Liver (tissue), 9 donors: Measurements from ENCODE around the gene GIMAP4. TPM values are rescaled to one million over a fixed set of nuclear protein-coding genes. Genes with fewer than 3 reads are reported as not detected.
"Not testable (repeated sequence)": the region's sequence is repeated elsewhere in the genome, so short reads cannot be mapped to it uniquely, and the experiment has no call there.

Experiments
- DNase-seq: peaks from one replicate; pipeline ENCODE4 v3.0.0-alpha.2; 2017; ENCODE audit warnings: low spot score
- H3K27ac ChIP-seq, 2 donors: one replicate each; pipeline ENCODE4 v1.7.0; 2013; ENCODE audit warnings: inconsistent platforms in 2 of 2, low read length in 2 of 2, control low read depth in 1 of 2, low read depth in 1 of 2, mild to moderate bottlenecking in 1 of 2
- H3K27me3 ChIP-seq, 4 donors: one replicate each; pipeline versions ENCODE4 v1.6.1 to v1.7.0; 2013; ENCODE audit warnings: low read length in 3 of 4, inconsistent platforms in 1 of 4, mild to moderate bottlenecking in 1 of 4, moderate library complexity in 1 of 4; ENCODE audit not compliant: control insufficient read depth in 4 of 4, insufficient read depth in 4 of 4
- H3K36me3 ChIP-seq, 4 donors: one replicate each; pipeline versions ENCODE4 v1.6.1 to v1.7.0; 2013; ENCODE audit warnings: low read length in 3 of 4, mild to moderate bottlenecking in 3 of 4, low read depth in 1 of 4, moderate library complexity in 1 of 4; ENCODE audit not compliant: control insufficient read depth in 4 of 4, insufficient read depth in 3 of 4
- H3K4me1 ChIP-seq, 4 donors: one replicate each; pipeline versions ENCODE4 v1.6.1 to v1.7.0; 2013; ENCODE audit warnings: low read length in 3 of 4, mild to moderate bottlenecking in 3 of 4, moderate library complexity in 1 of 4; ENCODE audit not compliant: control insufficient read depth in 4 of 4, insufficient read depth in 4 of 4
- H3K4me3 ChIP-seq, 3 donors: one replicate each; pipeline versions ENCODE4 v1.6.1 to v1.7.0; 2013; ENCODE audit warnings: low read length in 3 of 3, control low read depth in 1 of 3, low read depth in 1 of 3, mild to moderate bottlenecking in 1 of 3
- H3K9ac ChIP-seq, 2 donors: one replicate each; pipeline ENCODE4 v1.7.0; 2013; ENCODE audit warnings: low read length in 2 of 2, mild to moderate bottlenecking in 2 of 2, moderate library complexity in 2 of 2, control low read depth in 1 of 2, low read depth in 1 of 2
- H3K9me3 ChIP-seq, 4 donors: one replicate each; pipeline versions ENCODE4 v1.6.1 to v1.7.0; 2013; ENCODE audit warnings: low read length in 3 of 4; ENCODE audit not compliant: control insufficient read depth in 4 of 4
- FOXA1 ChIP-seq: IDR thresholded peaks from 2 replicates; pipeline ENCODE4 v1.6.1; 2016; ENCODE audit warnings: antibody characterized with exemption
- FOXA2 ChIP-seq: IDR thresholded peaks from 2 replicates; pipeline ENCODE4 v1.6.1; 2016; ENCODE audit warnings: antibody characterized with exemption
- JUND ChIP-seq, 2 donors: IDR thresholded peaks; 2 replicates each; pipeline ENCODE4 v1.6.1; 2016; ENCODE audit warnings: antibody characterized with exemption in 2 of 2
- NR2F2 ChIP-seq: IDR thresholded peaks from 2 replicates; pipeline ENCODE4 v1.6.1; 2016; ENCODE audit warnings: antibody characterized with exemption
- REST ChIP-seq: IDR thresholded peaks from 2 replicates; pipeline ENCODE4 v1.6.1; 2016; ENCODE audit warnings: antibody characterized with exemption, mild to moderate bottlenecking
- TAF1 ChIP-seq: conservative IDR thresholded peaks from 2 replicates; pipeline ENCODE4 v1.6.1; 2016; ENCODE audit warnings: antibody characterized with exemption, mild to moderate bottlenecking
- YY1 ChIP-seq: IDR thresholded peaks from 2 replicates; pipeline ENCODE4 v1.6.1; 2016; ENCODE audit warnings: antibody characterized with exemption, mild to moderate bottlenecking
- ZBTB33 ChIP-seq: IDR thresholded peaks from 2 replicates; pipeline ENCODE4 v1.6.1; 2016; ENCODE audit warnings: antibody characterized with exemption
- WGBS: extraction: QIAGEN DNeasy Blood & Tissue Kit; methylation state at CpG from one replicate; pipeline ENCODE4 v1.1.7; 2013; 5-methylcytosine and 5-hydroxymethylcytosine counted together
- polyA plus RNA-seq, 2 donors: library from polyadenylated mRNA; stranded (reverse) in 1 of 2; unstranded in 1 of 2; fragments of 200-250 nt in 1 of 2; fragments of >200 nt in 1 of 2; fragmentation: Nextera tagmentation in 1 of 2; extraction: Ambion mirVana in 1 of 2; gene quantifications; one replicate each; pipeline versions ENCODE4 v1.2.1 to v1.2.3, GENCODE V29; 2013 to 2015
- total RNA-seq, 2 donors: library from RNA; depleted of rRNA; stranded (reverse); fragments of >200 nt; gene quantifications; one replicate each; pipeline ENCODE4 v1.2.3, GENCODE V29; 2014
- donor health status: healthy.
- donor health status: healthy.
- donor health status: healthy.
- donor health status: healthy.
- donor health status: healthy.

Gene GIMAP4
- total and polyA plus RNA-seq, 4 donors, result 14.6 to 21.3 (median 15.7) TPM

GRCh38 chr7:150613880-150614279 lies 46.7 kb downstream of the GIMAP4 start:
- Histone ChIP-seq H3K9ac (no peak overlapping the region), H3K9me3 (no peaks in the 10 kb centered on the region), H3K36me3 (no peaks in the 10 kb centered on the region), H3K4me3 (no peak overlapping the region), H3K27me3 (no peaks in the 10 kb centered on the region), H3K4me1 (no peaks in the 10 kb centered on the region), H3K27ac (no peak overlapping the region)
- WGBS, result 55% methylated on average over 1 of the region's 1 CpG
- no peak for DNase-seq
- TF ChIP-seq FOXA2 (no peak), NR2F2 (no peak), ZBTB33 (no peak), YY1 (no peak), REST (no peak), JUND (IDR thresholded peaks at IDR 0.05) (no peak)

GRCh38 chr7:150614426-150614825 lies 47.2 kb downstream of the GIMAP4 start:
- not testable (repeated sequence) for H3K4me3 ChIP-seq, H3K27ac ChIP-seq, H3K4me1 ChIP-seq, H3K27me3 ChIP-seq, H3K36me3 ChIP-seq, H3K9ac ChIP-seq, H3K9me3 ChIP-seq, DNase-seq
- WGBS, result 66% methylated on average over 1 of the region's 1 CpG

- 83% methylated on average over 5 of the region's 5 CpGs for WGBS
- DNase-seq, result not testable (repeated sequence)
Measured at GRCh38 chr7:150615221-150615755, 48.1 kb downstream of the GIMAP4 start.

GRCh38 chr7:150620061-150620460 lies 52.9 kb downstream of the GIMAP4 start:
- 93% methylated on average over 3 of the region's 3 CpGs for WGBS
- H3K9me3 ChIP-seq, result no peaks in the 10 kb centered on the region

More at GRCh38 chr7:150615221-150615755, 48.1 kb downstream of the GIMAP4 start:
- H3K9ac ChIP-seq, H3K27ac ChIP-seq, H3K4me3 ChIP-seq, H3K4me1 ChIP-seq, H3K36me3 ChIP-seq, H3K27me3 ChIP-seq, H3K9me3 ChIP-seq: not testable (repeated sequence)

More at GRCh38 chr7:150620061-150620460, 52.9 kb downstream of the GIMAP4 start:
- Histone ChIP-seq H3K9ac (no peak overlapping the region), H3K36me3 (no peaks in the 10 kb centered on the region), H3K4me3 (no peak overlapping the region), H3K27ac (no peak overlapping the region), H3K27me3 (no peaks in the 10 kb centered on the region), H3K4me1 (no peaks in the 10 kb centered on the region)
- TF ChIP-seq NR2F2 (no peak), YY1 (no peak), FOXA1 (no peak), TAF1 (no peak), ZBTB33 (no peak), REST (no peak)
- no peak for DNase-seq
